ENCODE measurements around the gene TMEM170B.

Gene TMEM170B

DNA sequence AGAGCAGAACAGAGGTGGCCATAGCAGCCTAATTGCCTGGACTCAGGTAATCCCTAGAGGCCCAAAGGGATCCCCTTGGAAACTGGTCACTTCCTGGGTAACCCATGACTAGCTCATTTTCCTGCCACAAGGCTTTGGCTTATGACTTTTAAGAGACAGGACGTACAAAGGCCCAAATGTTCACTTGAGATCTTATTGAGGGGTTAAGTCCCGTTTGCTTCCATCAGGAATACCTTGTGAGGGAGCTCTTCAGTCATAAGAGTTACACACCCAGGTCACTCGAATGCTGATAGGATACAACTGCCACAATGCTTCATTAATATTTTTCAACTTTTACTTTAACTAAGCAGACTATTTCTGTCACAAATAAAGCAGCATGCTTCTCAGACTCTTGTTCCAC is 51.7 kb downstream of the TMEM170B start:
- no peak for DNase-seq

DNA sequence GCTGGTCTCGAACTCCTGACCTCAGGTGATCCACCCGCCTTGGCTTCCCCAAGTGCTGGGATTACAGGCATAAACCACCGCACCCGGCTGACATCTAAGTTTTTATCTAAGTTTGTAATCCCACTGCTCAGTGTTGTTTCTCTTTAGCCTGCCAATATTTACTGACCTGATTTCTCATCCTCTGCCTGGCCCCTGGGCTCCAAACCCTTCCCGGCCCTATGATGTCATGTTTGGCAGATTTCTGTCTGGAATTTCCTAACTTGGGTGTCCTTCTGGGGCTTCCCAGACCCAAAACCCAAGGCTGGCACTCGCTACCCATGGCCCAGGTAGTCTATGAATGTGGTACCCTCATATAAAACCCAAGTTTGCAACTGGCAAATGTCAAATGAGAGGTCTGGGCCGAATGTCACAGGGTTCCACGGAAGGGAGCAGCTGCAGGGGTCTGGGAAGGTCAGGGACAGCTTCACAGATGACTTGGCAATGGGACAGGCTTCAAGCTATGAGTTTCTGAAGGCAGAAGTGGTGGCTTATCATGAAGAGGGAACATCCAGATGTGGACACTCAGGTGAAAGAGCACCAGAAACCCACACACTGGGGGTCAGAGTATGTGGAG is 54.9 kb downstream of the TMEM170B start:
- DNase-seq = no peak

DNA sequence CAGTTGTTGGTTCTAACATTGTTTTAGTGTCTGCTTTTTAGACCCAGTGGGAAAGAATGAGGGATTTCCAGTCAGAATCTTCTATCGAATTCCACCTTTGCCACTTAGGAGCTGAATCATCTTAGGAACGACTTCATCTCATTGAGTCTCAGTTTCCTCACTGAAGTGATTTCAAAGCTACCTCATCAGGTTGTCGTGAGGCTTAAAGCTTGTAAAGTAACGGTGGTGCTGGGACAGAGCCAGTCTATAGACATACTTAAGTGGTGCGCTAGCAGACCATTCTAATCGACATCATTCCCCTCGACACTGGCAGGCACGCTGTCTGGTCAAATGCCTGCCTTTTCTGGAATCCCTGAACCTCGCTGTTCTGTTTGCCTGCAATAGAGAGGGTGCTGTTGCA is 55.5 kb downstream of the TMEM170B start:
- DNase-seq = no peak

DNA sequence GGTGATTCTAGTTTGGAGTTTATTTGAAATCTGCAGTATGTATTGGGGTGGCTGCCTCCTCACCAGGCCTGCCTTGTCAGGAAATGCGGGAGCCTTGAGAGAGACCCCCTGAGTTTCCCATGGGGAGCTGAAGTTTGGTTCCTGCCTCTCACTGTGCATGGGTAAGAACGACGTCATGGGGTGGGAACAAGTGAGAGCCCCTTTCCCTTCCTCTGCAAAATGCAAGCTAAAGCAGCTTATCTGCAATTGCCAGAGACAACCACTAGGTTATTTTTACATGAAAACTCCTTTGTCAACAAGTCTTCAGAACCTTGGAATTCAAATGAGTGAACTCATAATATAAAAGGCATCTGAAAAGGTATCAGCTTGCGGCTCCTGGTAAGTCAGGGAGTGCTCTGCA is 58.4 kb downstream of the TMEM170B start:
- DNase-seq = no peak

DNA sequence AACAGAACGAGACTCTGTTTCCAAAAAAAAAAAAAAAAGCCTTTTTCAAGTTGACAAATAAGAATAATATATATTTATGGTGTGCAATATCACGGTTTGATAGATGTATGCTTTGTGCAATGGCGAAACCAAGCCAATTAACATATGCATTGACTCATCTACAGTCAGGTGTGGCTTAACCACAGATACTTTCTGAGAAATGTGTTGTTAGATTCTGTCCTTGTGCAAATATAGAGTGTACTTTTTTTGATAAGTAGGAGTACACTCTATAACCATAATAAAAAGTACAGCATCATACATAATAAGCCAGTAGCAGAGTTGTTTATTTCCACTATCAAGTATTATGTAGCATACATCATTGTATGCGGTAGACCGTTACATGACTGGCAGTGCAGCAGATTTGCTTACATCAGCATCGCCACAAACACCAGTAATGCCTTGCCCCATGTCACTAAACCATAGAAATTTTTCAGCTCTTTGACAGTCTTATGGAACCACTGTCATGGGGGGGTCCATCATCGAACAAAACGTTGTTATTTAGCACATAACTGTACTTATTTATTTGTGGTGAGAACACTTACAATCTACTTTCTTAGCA is 59.2 kb downstream of the TMEM170B start:
- DNase-seq = no peak

DNA sequence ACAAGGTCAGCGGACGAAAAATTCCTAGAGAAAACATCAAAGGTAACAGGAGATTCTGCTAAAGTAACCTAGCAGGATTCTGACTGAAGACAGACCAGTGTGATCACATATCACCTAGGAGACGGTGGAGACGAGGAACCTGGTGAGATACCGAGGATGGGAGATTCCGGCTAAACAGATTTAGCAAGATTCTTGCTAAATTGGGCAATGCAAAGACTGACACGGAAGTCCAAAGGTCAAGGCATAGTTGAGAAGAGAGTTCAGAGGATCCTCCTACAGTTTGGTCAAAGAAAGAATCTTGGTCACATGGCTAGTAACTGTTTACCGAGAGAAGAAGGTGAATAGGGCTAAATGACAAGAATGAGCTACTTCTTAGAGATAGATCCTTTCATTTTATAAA is 61.1 kb downstream of the TMEM170B start:
- no peak for DNase-seq

- DNase-seq = no peak
Observed at GRCh38 chr6:11600251-11600650, 62.7 kb downstream of the TMEM170B start.

DNA sequence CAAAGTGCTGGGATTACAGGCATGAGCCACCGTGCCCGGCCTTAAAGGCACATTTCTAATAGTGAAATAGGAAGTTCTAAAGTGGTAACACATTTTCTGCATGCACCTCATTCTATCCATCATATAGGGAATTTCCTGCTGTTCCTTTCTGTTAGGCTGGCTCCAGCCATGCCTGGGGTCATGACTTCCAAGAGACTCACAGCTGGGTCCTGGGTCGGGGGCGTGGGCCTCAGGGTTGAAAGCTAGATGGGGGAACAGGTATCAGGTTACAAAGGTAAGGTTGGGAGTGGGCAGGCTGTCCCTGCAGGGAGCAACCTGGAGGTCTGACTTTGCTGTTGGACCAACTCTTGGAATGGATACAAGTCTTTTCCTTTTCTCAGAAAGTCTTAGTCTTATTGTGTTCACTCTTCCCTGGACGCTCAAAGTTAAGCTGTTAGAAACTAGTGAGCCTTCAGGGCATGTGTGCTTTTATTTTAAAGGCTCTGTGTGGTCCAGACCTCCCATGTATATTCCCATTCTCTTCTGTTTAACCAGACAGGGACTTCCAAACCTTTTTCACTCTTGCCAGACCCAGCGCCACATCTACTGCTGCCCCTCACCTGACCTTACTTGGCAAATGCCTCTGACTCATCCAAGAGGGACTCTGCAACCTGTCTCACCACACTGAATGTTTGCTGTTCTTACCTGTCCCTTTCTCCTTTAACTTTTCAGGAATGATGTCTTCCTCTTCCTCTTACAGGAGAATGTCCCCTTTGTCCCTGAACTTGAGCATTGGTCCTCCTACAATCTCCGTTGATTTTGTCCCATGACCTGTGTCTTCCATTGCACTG is 64.4 kb downstream of the TMEM170B start:
- no peak for DNase-seq

DNA sequence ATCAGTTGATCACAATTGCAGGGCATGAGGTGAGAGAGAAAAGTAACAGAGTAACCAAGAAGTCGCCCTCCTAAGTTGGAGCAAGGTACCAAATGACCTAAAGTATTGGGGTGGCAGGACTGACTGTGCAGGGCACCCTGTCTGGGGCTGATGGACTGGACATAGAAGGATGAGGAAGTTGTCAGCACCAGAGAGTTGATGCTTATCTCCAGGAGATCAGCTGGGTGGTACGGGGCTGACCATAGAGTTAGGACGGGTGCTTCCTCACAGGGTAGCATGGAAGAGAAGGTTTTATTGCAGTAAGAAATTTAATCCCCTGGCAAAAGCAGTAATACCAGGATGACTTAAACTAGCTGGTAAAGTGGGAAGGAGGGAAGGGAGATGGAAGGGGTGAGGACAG is 66.7 kb downstream of the TMEM170B start:
- DNase-seq = no peak

DNA sequence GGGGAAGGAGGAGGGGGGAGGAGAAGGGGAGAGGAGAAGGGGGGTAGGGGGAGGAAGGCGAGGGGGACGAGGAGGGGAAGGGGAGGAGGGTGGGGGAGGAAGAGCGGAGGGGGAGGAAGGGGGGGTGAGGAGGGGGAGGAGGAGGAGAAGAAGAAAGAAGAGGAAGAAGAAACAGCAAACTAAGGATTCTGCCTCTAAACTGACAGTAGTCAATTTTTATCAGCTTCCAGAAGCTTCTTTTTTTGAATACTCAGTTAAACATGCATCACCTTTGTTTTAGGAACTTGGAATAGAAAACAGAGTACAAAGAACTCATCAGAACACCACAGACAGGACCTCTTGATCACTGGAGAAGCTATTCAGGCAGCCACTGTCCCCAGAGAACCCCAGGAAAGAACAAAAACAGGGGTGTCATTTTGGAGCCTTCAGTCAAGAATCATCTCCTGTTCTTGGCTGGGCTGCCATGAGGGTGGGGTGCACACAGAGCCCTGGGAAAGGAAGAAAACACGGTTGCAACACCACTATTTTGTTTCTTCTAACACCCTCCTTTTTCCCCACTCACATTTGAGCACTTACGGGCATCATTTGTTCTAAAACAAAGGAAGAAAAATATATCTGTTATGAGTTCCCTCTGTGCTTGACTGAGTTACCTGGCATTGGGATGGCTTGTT is 67.4 kb downstream of the TMEM170B start:
- DNase-seq = no peak

DNA sequence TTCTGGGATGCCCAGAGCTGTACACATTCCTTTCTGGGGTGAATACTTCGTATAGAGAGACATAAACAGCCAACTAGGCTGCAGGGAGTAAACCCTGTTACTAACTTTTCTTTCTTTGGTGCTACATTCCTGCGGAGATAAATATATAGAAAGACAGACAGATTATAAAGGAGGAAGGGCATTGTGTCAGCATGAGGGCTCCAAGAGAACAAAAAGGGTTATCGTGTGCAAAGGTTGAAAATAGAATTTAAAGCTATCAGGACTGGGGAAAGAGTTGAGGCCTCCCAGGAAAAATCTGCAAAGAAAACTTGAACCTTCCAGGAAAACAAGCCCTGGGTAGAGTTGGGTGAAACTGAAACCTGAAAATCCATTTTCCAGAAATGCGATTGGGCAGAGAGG is 68.0 kb downstream of the TMEM170B start:
- DNase-seq = no peak

DNA sequence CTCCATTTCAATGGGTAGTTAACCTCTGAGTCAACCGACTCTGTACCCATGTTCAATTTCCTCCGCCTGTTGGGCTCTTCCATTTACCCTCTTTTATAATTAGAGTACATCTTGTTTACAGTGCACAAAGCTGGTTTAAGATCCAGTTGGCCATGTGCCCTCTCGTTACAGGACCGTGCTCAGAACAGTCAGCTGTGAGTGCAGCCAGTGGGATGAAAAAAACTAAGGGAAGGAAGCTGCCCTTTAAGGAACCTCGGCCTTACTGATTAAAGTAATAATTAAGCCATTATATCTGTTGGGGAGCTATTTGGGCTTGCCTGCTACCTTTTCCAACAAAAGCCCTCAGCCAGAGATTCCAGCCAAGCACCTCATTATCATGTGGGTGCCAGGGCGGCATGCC is 68.8 kb downstream of the TMEM170B start:
- no peak for DNase-seq

- DNase-seq = no peak
Observed at GRCh38 chr6:11607383-11607782, 69.8 kb downstream of the TMEM170B start.

- DNase-seq = no peak
Observed at GRCh38 chr6:11608600-11609323, 71.2 kb downstream of the TMEM170B start.

DNA sequence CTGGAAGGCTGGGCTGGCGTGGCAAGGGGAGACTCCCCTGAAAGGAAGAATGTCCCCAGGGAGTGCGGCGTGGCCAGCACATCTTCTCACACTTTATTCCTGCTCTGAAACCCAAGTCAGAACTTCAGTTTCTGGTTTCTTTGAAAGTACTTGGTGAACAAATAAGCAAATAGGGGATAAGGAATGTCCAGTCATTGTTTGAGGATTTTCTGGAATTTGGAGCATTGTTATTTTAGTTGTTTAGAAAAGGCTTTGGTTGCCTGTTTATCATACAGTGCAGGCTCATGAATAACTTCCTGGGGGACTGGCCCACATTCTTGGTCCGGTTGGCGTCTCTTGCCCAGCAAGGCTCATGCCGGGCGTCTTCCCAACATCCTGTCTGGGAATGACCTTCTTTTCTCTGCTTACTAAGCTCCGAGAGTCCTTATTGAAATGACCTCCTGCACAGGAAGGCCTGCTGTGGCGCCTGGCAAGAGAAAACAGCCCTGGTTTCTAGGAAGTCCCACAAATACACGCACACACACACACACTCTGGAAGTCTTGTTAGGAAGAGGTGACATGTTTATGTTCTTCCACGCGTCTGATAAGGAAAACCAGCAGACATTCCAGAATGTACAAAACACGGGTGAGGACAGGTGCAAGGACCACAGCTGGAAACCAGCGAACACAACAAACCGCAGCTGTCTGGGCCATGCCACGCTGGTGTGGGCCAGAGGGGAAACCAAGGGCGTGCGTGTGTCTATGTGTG is 71.9 kb downstream of the TMEM170B start:
- no peak for DNase-seq

DNA sequence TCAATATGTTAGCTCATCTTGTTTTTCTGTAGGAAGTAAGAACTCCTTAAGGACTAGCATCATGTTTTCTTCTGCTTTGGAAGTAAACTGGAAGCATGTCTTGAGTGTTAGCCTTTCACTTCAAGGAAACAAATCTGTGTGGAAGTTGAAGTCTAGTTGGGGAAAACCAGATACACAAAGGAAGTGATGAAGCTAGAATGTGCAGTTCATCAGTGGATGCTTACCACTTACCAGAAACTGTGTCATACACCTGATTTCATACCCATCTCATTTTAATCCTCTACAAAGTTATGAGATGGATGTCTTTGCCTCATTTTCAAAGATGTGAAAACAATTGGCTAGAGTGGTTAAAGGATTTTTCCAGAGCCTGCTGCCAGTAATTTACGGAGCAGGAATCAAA is 75.8 kb downstream of the TMEM170B start:
- no peak for DNase-seq

DNA sequence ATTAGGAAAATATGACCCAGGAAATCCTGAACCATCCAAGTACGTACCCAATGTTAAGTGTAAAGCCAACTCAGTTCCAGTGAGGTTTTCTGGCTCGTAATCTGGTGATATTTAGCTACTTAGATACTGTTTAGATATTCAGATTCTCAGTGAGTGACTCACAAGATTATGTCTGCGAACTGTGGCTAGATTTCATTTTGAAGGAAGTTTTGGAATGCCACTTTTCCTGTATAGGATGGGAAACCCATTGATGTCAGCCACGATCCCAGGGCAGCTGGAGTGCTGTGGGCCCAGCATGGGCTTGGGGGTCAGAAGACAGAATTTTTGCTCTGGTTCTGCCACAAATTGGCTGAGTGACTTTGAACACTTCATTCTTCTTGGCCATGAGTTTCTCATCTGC is 76.3 kb downstream of the TMEM170B start:
- no peak for DNase-seq

DNA sequence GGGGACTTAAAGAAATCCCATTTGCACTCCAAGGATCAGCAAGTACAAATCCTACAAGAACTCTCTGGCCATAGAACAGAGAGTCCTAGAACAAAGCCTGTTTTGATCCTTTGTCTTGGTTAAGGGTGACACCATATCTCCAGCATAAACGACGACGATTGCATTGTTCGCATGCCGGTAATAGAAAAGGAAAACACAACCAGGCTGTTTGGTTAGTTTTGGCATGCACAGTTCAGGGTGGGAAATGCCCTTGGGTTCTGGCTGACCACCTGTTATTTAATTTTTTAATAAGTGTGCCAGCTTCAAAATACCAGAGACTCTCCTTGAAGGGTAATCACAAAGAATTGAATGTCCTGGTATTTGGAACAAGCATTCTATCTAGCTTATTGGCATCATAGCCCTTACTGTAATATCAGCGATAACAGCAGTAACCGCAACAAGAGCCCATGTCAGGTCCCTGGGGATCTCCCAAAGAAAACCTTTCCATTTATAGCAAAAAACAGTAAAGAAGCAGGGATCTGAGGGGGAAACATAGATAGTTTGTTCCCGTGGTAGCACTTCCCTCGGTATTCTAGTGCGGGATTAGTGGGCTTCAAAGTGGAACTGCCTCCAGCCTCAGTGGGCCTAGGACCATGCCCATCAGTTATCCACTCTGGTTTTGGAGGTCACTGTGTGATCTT is 77.1 kb downstream of the TMEM170B start:
- no peak for DNase-seq

DNA sequence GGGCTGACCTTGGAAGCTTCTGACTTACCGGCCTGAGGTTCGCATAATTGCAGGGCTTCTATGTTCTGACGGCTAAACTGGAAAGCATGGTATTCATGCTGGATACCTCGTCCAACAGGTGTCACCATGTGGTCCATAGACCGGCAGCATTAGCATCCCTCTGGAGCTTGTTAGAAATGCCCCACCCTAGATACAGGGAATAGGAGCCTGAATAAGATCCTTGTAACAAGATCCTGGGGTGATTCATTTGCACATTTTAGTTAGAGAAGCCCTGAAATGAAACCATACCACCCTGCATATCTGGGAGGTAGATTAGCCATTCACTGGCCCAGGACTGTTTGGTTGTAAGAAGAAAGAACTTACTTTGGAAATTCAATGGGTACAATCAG is 77.7 kb downstream of the TMEM170B start:
- no peak for DNase-seq

GRCh38 chr6:11616200-11616611 is 78.7 kb downstream of the TMEM170B start:
- DNase-seq = no peak

DNA sequence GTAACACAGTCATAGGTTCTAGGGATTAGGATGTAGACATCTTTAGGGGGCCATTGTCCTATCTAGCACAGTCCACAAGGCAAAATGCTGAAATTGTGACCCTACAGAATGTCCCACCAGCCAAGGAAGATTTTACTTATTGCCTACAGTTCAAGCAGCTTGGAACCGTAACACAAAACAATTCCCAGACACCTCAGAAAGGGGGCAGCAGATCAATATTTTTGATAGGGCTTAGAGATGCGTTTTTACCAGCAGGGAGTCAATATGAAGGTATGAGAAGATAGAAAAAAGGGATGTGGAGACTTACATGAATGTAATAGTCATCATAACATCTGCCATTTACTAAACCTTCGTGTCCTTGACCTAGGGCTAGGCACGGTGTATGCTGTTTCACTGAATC is 81.0 kb downstream of the TMEM170B start:
- DNase-seq = no peak

DNA sequence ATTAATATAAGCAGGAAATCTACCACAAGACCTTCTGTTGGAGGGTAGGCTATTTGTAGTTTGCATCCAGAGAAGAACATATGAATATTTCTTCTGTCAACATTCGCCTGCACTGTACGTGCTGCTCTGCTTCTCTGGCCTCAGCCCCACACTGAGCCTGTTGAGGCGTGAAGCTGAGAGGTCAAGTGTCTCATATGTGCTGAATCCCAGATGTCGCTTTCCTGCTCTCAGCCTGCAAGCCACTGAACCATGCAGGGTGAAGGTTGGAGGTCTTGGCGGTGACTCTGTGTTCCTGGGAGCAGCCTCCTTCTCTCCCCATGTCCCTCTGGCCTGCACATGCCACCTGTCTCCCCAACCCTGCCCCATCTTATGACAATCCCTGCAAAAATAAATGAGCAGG is 83.6 kb downstream of the TMEM170B start:
- DNase-seq = no peak
